ENCODE results near the gene FUT1.
A peak's percentile ranks its signal among the peaks of the same experiment; 100 is the strongest.
"Not testable (repeated sequence)": the region's sequence is repeated elsewhere in the genome, so short reads cannot be mapped to it uniquely, and the experiment has no call there.

Gene FUT1

DNA sequence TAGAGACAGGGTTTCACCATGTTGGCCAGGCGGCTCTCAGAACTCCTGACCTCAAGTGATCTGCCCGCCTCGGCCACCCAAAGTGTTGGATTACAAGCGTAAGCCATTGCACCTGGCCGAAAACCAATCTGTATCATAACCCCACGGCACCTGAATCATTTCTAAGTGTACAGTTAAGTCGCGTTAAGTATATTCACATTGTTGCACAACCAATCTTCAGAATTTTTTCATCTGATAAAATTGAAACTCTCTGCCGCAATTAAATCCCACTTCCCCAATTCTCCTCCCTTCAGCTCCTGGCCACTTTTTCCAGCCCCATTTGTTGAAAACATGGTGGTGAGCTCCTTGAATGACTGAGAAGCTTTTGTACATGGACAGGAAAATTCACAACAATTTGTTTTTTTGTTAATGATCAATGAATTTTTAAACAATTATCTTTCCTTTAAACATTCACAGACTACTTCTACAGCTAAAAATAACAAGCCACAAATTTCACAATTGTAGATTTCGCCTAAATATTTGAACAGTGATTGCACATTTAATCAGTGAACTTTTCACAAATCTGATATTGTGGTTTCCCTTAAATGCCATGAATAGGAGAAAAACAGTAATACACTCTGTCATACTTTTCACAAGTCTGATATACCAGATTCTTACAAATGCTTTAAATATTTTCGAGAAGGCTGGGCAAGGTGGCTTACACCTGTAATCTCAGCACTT lies 16.7 kb upstream of the FUT1 start:
- no peak for DNase-seq (ENCODE audit: low spot score)

- not testable (repeated sequence) for DNase-seq (ENCODE audit: low spot score)
Measured at GRCh38 chr19:48768171-48768753, 15.8 kb upstream of the FUT1 start.

DNA sequence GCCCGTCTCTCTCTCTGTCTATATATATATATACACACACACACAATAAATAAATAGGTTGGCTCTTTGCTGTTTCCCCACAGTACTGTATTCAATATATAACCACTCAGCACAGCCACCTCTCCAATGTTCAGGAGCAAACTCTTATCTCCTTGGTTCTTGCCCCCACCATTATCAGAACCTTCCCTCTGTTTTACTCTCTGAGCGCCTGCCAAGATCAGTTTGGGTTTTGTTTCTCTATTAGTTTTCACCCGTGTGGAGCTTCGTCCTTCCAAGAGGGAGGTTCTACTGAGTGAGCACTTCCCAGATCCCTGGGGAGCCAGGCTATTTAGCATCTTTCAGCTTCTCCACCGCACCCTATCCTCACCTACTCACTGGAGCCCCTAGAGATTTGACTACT lies 13.4 kb upstream of the FUT1 start:
- not testable (repeated sequence) for DNase-seq (ENCODE audit: low spot score)

- no peak for DNase-seq (ENCODE audit: low spot score)
Measured at GRCh38 chr19:48760504-48761205, 8.2 kb upstream of the FUT1 start.

- DNase-seq (ENCODE audit: low spot score), result no peak
Measured at GRCh38 chr19:48757741-48758144, 5.3 kb upstream of the FUT1 start.

- no peak for DNase-seq (ENCODE audit: low spot score)
Measured at GRCh38 chr19:48757089-48757675, 4.7 kb upstream of the FUT1 start.

- no peak for DNase-seq (ENCODE audit: low spot score)
Measured at GRCh38 chr19:48756686-48757085, 4.2 kb upstream of the FUT1 start.

DNA sequence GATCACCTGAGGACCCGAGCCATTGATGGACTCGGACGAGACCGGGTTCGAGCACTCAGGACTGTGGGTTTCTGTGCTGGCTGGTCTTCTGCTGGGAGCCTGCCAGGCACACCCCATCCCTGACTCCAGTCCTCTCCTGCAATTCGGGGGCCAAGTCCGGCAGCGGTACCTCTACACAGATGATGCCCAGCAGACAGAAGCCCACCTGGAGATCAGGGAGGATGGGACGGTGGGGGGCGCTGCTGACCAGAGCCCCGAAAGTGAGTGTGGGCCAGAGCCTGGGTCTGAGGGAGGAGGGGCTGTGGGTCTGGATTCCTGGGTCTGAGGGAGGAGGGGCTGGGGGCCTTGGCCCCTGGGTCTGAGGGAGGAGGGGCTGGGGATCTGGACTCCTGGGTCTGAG lies 3.8 kb upstream of the FUT1 start:
- no peak for DNase-seq (ENCODE audit: low spot score)

GRCh38 chr19:48755787-48756186 lies 3.3 kb upstream of the FUT1 start:
- no peak for DNase-seq (ENCODE audit: low spot score)

DNA sequence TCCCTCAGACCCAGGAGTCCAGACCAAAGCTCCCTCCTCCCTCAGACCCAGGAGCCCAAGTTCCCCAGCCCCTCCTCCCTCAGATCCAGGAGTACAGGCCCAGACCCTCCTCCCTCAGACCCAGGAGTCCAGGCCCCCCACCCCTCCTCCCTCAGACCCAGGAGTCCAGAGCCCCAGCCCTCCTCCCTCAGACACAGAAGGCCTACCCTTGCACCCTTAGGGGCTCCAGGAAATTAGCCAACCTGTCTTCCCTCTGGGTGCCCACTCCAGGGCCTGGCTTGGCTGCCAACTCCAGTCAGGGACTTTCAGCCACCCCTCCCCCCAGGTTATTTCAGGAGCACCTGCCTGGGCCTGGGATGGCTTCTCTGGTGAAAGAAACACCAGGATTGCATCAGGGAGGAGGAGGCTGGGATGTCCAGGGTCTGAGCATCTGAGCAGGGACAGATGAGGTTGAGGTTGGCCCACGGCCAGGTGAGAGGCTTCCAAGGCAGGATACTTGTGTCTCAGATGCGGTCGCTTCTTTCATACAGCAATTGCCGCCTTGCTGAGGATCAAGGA lies 2.7 kb upstream of the FUT1 start, which contains the start of gene FGF21:
FGF21 (plus strand) TSS at position 441 of the 558 bp plus-strand sequence. CDS start 713 bp downstream, outside the sequence.
- DNase-seq (ENCODE audit: low spot score), result peak; percentile 34

DNA sequence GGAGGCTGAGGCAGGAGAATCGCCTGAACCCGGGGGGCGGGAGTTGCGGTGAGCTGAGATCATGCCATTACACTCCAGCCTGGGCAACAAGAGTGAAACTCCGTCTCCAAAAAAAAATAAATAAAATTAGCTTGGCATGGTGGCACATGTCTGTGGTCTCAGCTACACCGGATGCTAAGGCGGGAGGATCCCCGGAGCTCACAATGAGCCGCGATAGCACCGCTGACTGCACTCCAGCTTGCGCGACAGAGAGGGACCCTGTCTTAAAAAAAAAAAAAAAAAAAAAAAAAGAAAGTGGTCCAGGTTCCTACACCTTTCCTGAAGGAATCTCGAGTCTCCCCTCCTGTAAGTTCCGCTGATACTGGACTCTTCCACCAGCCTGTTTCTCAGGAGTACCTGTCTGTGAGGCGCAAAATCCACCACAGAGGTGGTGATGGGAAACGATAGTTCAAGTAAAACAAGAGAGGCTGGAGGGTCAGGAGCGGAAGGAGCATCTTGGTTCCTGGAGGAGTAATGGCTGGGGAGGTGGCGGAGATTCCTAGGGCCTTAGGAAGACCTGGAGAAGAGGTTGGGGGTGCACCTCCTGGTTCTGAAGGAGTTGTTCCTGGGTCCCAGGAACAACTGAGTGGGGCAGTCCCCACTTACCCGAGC lies 471 bp downstream of the FUT1 start:
- DNase-seq (ENCODE audit: low spot score), result no peak

DNA sequence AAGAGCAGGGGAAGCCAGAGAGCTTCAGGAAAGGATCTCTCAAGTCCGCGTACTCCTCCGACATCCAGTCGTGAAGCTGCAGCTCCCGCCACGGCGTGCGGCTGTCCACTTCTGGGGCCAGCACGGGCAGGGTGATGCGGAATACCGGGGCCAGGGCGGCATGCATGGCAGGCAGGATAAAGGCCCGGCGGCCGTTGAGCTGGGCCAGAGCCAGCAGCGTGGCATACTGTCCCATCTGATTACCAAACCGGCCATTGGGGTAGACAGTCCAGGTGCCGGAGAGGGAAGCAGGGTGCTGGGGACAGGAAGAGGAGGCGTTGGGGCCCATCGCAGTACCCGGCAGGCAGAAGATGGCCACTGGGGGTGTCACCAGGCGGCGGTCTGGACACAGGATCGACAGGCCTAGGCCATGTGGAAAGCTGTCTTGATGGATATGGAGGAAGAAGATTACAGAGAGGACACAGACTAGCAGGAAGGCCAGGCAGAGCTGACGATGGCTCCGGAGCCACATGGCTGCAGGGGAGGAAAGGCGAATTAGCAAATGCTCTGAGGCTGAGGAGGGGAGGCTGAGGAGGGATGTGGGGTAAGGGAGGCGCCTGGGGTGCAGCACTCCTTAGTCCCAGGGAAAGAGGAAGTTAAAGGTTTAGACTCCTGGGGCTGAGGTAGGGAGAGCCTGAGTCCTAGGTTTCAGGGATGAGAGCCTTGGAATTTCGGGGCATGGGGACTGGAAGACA lies 1.5 kb downstream of the FUT1 start:
- no peak for DNase-seq (ENCODE audit: low spot score)

DNA sequence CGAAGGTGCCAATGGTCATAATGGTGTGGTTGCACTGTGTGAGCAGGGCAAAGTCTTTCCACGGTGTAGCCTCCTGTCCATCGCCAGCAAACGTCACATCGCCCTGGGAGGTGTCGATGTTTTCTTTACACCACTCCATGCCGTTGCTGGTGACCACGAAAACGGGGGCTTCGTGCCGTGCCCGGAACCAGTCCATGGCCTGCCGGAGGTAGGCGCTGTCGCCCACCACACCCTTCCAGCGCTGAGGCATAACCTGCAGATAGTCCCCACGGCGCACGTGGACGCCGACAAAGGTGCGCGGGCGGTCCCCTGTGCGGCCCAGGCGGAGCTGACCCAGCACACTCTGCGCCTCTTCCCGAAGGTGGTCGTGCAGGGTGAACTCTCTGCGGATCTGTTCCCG lies 2.1 kb downstream of the FUT1 start:
- DNase-seq (ENCODE audit: low spot score), result no peak

DNA sequence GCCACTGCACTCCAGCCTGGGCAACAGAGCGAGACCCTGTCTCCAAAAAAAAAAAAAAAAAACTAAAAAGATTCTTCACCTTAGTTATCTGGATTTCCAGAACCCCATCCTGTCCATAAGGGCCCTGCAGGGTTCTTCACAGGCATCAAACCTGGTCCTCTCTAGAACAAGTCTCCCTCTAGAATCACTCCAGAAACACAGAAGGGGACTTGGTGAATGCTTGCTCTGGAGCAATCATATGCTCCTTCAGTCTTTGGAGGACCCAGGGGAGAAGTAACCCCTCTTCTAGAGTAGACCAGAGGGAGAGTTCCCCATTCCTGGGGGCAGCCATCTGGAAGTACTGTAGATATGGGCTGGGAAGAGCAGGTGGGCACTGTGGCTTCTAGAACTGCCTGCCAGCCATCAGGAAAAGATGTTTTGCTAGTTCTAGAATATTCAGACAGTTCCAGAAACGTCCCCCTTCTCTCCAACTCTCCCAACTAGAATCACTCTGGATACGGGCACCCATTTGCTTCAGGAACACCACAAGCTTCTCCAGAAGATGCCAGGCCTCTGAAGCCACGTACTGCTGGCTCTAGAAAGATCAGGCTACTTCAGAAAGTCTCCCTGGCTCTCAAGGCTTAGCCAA lies 2.8 kb downstream of the FUT1 start:
- DNase-seq (ENCODE audit: low spot score), result no peak

DNA sequence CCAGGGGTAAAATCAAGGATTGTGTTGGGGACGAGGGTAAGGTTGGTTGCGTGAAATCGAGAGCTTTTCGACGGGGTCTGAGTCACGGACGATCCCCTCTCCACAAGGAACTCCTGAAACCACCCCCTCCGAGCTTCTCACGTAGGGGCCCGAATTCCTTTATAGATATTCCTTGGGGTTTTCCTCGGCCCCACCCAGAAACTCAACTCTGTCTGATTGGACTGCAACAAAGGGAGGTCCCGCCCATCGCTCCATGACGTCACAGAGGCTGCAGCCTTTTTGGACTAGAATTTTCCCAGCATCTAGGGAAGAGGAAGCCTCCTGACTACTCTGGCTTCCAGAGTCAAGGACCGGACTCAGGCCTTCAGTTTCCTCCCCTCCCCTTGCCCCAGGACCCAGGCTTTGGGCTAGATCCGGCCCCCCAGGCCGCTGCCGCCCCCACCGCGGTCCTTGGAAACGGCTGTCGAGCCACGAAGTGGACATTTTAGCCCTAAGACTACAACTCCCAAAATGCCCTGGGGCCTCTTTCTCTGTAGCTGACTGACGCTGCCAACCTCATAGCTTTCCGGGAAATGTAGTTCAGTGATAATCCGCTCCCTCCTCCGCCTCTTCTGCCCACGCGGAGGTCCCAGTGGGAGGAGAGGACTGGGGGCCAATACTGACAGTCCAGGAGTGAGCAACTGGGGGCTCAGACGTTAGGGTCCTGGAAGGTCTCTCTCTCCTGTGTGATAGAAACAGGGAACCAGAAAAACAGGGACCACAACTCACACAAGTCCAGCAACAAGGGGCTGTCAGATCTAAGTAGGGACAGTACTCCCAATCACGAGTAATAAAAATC lies 5.5 kb downstream of the FUT1 start, which contains the start of gene IZUMO1:
IZUMO1 (minus strand) TSS at position 172 of the 838 bp plus-strand sequence. CDS start 1,050 bp downstream, outside the sequence.
- no peak for DNase-seq (ENCODE audit: low spot score)

DNA sequence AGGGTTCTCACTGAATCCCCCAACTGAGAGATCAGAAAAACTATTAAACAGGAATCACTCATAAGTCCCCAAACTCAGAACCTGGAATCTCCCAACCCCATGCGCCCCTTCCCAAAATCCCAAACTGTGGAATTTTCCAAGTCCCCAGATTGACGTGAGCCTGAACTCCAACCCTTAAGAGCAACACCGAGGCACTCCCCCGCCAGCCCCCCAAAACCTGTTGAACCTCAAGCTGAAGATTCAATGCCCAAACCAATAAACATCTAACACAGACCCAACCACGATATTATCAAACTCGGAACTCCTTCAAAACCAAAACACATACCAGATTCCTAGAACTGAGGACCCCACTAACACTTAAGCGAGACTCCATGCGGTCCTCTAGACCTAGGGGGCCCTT lies 6.3 kb downstream of the FUT1 start:
- DNase-seq (ENCODE audit: low spot score), result no peak

GRCh38 chr19:48745208-48745995 lies 7.0 kb downstream of the FUT1 start:
- peak; percentile 53 for DNase-seq (ENCODE audit: low spot score)

DNA sequence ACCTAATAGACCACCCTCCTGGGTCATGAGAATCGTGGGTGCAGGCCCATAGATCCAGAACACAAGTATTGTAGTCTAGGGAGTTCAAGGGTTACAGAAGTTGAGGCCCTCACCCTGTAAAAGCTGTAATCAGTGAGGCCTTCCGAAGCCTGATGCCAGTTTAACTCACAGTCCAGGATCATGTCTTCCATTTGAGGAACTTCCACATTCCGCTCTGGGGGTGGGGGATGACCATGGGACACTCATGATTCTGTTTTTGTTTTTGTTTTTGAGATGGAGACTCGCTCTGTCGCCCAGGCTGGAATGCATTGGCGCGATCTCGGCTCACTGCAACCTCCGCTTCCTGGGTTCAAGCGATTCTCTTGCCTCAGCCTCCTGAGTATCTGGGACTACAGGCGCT lies 10.3 kb downstream of the FUT1 start:
- no peak for DNase-seq (ENCODE audit: low spot score)

All from LoVo (cell line).